NCI-H2227 treated with DMSO at 0.1 percent for 48 hours (cell line): ENCODE data around the gene BCL2L13.
"Not testable (repeated sequence)": the region's sequence is repeated elsewhere in the genome, so short reads cannot be mapped to it uniquely, and the experiment has no call there.

Source experiments
- DNase-seq: peaks from one replicate; lab custom pipeline; 2025; lab: John Stamatoyannopoulos, UW

The BCL2L13 gene

DNA sequence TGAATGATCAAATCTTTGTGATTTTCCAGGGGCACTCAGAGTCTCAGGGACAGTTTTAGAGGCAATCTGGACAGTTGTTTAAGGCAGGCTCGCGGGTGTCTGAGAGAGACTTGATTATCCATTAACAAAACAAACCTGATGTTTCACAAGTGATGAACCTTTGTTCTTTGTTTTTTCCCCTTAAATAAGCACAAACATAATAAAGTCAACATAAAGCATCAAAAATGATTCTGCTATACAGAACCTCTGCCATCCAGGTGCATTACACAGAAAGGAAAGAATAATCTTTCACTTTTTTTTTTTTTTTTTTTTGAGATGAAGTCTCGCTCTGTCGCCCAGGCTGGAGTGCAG, 122.6 kb downstream of the BCL2L13 start:
- DNase-seq = no peak

DNA sequence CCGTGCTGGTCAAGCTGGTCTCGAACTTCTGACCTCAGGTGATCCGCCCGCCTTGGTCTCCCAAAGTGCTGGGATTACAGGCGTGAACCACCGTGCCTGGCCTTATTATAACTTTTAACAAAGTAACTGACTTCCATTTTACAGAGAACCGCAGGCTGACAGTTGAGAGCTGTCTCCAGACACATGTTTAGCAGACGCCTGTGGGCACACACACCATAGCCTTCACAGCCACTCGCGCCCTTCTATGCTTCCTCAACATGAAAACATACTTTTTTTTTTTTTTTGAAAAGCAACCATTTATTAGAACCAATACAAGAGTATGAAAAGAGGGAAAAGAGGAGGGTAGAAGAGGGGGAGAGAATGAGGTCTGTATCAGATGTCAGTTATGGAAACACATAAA, 124.9 kb downstream of the BCL2L13 start:
- not testable (repeated sequence) for DNase-seq

DNA sequence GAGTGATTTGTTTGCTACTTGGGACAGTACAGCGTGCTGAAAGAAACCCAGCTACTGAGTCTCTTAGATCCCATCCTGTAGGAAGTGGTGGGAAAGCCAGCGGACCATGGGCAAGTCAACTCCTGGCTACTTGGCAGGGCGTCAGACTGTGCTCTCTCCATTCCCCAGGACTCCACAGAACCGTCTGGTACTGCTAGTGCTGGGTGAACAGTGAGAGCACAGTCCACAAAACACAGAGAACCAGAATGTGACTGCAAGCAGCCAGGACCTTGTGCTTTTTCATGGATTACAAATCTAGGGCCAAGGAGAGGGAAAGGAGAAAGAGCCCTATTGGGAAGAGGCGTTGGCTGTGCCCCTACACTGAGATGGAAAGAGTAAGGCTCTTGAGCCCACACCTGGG, 125.5 kb downstream of the BCL2L13 start:
- DNase-seq = no peak

DNA sequence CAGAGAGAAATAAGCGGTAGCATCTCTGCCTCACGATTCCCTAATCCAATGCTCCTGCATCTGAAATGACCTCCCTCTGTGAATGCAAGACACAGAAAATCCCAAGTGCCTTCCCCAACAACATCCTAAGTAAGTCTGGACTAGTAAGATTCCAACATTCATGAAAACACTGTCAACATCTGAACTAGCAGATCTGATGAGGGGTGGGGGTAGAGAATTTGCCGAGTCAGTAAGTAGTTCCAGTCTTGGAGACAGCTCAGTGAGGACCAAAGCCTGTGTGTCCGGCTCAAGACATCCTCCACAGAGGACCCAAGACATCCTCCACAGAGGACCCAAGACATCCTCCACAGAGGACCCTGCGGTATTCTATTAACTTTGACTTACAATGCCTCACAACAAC, 126.3 kb downstream of the BCL2L13 start:
- not testable (repeated sequence) for DNase-seq

DNA sequence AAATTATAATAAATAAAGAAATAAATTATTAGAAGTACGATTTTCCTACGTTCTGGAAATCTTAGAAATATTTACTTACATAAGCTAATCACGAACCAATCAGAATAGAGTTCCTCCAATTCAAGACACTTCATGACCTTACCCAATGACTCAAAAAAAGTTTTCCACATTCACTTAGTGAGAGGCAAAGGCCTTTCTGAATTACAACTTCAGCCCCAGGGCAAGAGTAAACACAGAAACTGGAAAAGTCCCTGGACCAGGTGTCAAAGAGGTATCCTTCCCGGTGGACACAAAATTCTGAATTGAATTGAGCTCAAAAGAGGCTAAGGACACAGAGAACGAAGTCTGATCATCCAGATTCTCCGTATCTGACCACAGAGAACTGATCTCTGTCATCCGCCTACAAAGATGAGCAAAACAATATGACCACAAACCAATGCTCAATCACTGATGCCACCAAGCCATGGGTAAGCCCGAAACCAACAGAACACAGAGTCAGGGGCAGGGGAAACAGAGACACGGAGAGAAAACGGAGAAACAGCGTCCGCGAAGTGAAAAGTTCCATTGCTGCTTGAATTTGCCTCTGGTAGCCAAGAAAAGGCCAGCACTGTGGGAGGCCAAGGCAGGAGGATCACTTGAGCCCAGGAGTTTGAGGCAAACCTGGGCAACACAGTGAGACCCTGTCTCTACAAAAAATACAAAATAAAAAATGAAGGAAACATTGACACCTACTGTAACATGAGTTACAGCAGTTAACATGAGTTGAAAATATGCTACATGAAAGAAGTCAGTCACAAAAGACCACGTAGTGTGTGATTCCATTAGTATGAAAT, 128.9 kb downstream of the BCL2L13 start:
- no peak for DNase-seq

DNA sequence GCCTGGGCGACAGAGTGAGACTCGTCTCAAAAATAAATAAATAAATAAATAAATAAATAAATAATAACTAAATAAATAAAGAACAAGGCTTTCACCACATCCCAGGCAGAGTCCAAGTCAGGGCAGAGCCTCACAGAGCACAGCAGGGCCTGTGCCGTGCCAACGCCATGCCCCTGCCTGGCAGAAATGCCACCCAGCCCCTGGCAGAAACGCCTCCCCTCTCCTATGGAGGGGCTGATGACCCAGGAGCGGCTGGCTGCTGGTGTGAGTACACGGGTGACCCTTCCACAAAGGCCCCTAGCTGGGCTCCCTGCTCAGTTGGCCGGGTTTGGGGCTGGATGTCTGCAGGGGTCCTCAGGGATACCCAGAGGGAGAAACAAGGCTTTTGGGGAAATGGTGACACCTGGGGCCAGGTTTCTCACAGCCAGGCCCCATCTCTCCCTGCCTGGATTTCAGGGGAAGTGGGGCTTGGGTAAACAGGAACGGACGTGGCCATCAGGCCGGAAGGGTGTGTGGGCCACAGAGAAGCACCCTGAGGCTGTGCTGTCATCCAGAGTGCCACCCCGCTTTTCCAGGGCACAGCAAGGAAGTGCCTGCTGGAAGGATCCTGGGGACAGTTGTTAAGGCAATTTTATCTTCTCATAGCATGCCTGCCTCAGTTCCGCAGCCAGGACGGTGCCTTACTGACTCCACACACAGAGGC, 130.6 kb downstream of the BCL2L13 start:
- DNase-seq = no peak

DNA sequence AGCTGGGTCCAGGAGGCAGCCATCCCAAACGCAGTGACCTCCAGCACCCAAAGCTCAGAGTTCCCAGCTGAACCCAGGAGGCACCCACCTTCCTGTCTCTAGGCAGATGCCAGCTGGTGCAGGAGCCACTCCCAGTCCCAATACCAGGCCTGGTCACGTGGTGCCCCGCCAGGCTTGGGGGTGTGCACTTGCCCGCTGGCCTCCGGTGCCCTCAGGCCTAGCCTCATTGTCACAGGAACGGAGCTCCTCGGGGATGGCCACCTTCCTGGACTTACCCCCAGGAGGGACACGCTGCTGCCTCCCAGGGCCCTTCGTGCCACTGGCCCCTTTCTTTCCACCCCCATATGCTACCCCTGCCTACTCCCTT, 131.1 kb downstream of the BCL2L13 start:
- DNase-seq = no peak

DNA sequence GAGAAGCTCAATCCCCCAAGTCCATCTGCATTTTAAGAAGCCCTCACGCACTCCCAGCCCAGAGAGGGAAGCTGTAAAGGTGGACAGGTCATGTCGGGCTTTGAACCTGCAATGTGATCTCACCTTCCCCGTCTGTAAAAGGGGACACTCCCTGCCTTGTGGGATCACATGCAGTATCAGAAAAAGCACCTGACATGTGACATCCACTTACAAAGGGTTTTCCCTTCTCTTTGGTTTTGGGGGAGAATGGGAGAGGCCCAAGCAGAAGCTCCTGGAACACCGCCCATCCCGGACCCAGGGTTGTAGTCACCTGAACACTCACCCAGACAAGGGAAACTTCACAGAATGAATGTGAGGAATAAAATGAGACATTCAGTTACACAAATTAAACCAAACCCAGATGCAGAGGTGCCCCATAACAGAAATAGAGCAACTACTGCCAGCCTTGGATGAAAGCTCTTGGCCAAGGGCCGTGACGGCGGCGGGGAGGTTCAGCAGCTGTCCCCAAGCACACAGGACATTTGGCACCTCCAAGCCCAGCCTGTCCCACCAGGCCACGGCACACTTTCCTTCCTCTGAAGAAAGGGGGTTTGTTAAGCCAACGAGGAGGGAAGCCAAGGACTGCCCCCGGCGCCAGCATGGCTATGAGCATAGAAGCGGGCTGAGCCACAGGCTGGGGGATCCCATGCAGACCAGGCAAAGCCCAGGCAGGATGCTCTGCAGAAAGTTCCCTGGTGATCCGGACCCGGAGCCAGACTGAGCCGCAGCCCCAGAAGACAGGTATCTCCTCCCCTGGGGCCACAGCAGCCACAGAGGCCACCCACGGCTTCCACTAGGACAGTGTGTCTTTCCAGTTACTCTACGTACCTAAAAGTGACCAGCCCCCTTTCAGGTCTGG, 131.9 kb downstream of the BCL2L13 start:
- DNase-seq = no peak

DNA sequence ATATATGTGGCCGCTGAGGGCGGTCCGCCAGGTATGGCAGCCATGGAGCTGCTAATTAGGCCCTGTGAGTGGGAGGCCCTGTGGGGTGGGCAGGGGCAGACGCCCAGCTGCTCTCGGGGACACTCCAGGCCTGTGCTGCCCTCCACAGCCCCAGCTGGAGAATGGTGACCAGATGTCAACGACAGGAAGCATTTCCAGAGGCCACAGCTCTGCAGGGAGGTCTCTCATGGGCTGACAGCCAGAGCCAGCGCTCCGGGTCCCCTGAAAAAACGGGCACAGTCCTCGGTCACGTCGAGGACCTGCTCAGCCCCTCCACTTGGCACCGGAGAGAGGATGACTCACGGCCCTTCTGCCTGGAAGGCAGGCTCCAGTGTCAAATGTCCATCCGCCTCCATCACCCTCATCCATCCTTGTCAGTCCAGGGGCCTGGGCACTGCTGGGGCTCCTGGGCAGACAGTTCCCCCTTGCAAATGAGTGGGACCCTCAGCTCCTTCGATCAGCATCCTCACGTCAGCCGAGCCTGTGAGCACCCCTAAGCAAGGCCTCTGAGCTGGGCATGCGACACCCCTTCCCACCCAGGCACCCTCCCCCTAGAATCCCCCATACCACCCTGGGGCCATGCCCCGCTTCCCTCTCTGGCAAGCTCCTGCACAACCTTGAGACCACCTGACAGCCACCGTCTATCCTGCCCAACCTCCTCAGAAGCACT, 133.8 kb downstream of the BCL2L13 start:
- no peak for DNase-seq

DNA sequence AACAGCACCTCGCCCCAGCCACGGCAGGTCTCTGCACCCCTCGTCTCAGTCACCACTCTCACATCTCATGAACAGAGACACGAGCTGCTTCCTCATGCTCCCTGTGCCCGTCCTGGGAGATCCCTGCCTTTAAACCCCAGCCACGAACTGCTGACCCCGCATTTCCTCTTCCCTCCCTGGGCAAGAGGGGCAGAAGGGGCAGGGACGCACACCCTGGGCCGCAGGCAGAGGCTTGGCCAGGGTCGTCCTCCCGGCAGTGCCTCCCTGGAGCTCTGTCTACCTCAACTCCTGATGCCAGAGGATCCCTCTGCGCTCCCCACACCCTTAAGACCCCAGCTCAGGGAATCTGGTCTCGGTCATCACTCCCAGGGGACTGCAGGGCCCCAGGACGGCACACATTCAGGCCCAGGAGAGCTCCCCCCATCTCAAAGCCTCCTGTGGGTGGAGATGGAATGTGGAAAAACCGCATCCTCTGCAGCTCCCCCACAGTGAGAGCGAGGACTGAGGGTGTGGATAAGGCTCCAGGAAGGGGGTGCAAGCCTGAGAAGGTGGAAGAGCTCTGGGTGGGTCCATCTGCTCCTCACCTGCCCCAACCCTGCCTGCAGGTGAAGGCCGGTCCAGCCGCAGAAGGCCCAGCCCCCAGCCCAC, 134.5 kb downstream of the BCL2L13 start:
- DNase-seq = no peak

DNA sequence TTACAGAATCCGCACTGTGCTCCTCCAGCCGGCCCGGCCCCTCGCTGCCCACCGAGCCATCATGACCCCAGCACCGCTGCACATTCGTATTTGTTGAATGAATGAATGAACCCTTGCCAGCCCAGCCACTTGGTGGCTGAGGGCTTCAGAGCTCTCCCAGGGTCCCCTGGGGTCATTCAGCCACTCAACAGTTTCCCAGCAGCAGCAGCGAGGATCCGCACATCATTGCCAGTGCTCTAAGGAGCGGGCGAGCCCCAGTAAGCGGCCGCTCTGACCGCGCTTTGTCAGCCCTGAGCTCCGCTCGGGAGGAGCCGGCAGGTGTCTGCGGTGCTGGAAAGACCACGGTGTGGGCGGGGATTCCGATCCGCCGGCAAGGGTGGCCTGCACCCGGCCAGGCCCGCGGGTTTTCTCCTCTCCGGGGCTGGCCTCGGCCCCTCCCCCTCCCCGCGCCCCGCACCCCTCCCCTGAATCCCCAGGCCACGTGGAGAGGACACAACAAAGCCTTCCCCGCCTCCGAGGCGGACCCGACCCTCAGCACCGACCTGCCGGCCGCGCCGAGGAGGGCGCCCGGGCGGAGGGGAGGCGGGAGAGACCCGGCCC, 135.1 kb downstream of the BCL2L13 start:
- DNase-seq = peak; percentile 36

DNA sequence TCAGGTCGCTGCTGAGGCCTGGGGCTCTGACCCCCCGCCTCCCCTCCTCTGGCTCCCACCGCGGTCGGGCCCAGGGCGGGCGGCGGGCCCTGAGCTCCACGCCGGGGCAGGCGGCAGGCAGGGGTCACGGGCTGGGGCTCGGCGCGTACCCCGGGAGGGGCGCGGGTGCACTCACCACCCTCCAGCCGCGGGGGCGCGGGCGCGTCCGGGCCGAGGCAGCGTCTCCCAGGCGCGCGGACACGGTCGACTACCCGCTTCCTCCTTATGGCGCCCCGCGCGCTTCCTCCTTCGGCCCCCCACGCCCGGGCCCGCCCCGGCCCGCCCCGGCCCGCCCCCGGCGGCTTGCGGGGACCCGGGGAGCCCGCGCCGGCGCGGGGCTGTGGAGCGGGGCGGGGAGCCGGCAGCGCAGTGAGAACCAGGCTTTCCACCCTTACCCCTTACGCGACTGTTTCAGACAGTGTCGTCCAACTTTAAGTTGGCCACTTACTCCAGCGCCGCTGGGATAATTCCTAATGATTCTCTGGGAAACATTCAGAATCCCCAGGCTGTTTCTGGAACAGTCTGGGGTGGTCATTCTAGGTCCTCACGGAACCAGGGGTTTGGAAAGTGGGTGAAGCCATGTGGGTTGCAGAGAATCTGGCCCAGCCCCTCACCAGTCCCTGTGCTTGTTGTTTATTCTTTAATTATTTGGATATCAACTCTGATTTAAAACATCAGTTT, 135.8 kb downstream of the BCL2L13 start, which contains the start of gene BID:
Gene BID (minus strand): TSS at position 264 of the 720 bp plus-strand sequence. CDS start 24,353 bp downstream, outside the sequence.
- peak; percentile 3 for DNase-seq

DNA sequence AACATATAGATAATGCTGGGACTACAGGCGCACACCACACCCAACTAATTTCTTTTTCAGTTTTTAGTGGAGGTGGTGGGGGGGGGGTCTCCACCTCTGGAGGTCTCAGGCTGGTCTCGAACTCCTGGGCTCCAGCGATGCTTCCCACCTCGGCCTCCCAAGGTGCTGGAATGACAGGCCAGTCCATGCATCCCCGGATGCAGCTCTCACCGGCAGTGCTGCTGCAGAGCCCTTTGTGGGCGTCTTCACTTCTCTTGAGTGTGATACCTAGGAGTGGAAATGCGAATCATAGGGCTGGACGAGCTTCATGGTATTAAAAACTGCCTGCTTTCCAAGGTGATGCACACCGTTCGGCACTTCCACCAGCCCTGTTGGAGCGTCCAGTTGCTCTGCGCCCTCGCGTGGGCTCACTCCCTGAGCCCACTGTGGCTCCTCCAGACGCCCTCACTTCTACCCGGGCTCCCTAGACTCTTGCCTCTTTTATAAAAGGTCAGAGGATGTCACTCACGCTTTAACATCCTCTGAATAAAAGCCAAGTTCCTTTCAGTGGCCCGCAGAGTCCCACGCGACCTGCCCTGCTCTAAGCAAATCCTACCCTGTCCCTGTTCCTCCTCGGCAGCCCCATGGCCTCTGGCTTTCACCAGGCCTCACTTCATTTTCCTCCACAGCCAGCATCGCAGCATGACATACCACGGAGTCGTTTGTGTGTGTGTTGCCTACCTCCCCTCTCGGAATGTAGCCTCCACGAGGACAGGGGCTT, 136.5 kb downstream of the BCL2L13 start:
- no peak for DNase-seq

DNA sequence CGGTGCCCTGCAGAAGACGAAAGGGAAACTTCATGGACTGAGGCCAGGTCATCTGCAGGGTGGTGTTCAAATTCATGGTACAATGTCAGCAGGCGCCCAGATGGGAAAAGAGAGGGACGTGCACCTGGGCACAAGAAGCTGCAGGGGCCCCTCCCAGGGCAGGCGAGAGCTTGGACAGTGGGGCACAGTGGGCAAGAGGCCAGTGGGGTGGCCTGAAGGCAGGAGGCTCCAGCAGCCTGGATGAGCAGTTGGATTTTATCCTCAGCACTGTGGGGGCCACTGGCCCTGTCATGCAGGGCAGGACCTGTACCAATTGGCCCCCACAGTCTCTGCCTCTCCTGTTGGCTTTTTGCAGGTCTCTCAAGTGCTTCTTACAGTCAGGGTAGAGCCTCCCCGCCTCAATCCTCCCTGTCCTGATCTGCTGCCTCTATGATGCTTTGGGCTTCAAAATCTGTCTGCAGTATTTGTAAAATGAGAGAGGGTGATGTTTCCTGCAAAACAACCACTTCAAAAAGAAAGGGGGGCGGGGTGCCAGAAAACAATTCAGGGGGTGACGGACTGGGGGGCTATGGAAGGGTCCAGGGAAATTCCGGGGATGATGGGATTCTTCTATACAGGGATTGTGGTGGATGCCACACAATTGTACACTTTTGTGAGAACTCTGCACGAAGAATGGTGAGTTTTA, 137.4 kb downstream of the BCL2L13 start:
- DNase-seq = no peak

DNA sequence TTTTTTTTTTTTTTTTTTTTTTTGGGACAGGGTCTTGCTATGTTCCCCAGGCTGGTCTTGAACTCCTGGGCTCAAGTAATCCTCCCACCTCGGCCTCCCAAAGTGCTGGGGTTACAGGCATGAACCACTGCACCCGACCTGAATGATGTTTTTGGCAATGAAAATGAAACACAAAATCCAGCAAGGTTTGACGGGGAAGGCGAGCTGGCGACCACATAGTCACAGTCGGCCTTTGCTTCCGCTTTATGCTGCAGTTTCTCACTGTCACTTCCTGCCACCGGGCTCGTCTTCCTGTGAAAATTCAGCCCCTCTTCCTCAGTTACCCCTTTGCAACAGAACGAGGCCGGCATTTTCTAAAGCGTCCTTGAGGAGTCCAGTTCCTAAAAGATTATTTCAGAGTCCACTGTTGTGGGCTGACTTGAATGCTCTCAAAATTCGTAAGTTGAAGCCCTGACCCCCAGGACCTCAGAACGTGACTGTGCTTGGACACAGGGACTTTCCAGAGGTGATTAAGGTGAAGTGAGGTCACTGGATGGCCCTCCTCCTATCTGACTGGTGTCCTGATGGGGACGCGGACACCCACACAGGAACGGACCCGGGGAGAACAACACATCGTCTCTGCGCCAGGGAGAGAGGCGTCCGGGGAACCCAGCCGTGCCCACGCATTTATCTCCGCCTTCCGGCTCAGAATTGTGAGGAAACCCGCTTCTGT, 138.6 kb downstream of the BCL2L13 start:
- no peak for DNase-seq

DNA sequence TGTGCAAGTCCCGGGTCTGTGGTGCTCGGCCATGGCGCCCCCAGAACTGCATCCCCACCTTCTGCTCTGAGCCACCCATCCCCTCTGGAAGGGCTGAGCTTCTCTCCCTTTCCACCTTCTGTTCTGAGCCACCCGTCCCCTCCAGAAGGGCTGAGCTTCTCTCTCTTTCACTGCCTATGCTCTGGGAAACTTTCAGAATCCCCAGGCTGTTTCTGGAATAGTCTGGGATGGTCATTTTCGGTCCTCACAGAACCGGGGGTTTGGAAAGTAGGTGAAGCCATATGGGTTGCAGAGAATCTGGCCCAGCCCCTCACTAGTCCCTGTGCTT, 139.1 kb downstream of the BCL2L13 start:
- DNase-seq = no peak

DNA sequence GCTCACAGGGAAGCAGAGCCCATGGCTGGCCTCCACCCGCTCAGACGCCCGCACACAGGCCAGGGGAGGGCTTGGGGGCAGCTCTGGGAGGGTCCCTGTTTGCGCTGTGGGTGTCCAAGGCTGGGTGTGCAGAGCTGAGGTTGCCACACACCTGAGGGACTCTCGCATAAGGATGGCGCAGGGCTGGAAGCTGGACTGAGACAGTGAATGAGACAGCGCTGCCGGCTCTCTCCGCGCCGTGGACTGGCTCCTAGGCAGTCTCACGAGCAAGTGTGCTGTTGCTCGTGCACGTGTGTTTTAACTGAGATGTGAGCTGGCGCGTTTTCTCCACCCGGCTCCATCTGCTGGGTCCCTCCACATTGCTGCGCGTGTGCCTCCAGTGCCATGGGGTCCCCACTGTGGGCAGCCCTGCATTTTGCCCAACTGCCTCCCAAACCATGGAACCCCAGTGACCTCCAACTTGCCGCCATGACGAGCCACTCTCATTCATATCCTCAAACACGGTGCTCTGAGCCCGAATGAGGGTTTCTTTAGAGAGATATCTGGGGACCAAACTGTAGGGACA, 139.9 kb downstream of the BCL2L13 start:
- DNase-seq = no peak
